RWPE1 (cell line): ENCODE measurements around the gene GLYATL3.

ENCODE experiments used
- CTCF ChIA-PET: fragments of 350-600 bp; sonication (Branson Sonifier 250); formaldehyde crosslinking; extraction: SDS; loops from one replicate; lab custom pipeline; 2021; lab: Yijun Ruan, JAX
- POLR2A ChIA-PET: fragments of 400-600 bp; formaldehyde crosslinking; extraction: SDS; loops from one replicate; lab custom pipeline; 2020; ENCODE audit warnings: antibody characterized with exemption; ENCODE audit not compliant: low non-redundant PET; lab: Yijun Ruan, JAX
- DNase-seq: peaks from one replicate; pipeline ENCODE4 v3.0.0; 2012; ENCODE audit warnings: low spot score
- H3K27ac ChIP-seq: fragments of 450-650 bp; 2 replicates; pipeline ENCODE4 v1.5.1; 2017
- CTCF ChIP-seq: fragments of 450-650 bp; conservative IDR thresholded peaks from 2 replicates; pipeline ENCODE4 v1.5.1; 2017; ENCODE audit warnings: low read depth, mild to moderate bottlenecking

Gene GLYATL3

DNA sequence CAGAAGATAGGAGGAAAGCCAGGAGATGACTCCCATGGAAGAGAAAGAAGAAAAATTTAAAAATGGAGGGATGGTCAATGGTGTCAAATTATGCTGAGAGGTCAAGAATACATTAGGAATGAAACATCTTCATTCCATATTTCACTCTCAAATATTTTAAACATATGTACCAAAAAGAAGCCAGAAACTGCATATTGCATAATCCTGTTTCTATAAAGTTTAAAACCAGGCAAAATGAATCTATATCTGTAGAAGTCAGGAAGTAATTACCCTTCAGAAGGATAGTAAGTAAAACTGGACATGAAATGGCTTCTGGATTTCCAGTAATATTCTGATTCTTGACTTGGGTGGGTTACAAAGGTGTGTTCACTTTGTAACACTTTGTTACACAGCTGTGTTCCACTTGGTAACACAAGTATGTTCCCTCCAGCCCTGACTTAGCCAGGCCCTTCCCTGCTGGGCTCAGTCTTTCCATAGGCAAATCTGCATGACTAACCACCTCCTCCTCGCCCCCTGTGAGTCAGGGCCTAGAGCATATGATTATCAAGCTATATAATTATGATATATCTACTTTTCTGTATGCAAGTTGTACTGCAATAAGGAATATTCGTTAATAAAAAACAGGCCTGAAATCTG, 30.5 kb downstream of the GLYATL3 start:
- ChIA-PET POLR2A (no interaction called here), CTCF (interaction anchor here (0.7 to 1.4 kb wide), 3 partner anchors 13 to 1899 kb away, joined by 3 to 5 read pairs (median 3); no protein-coding TSS in a partner anchor)
- no peak for TF ChIP-seq CTCF
- DNase-seq: no peak
- no peak overlapping the region for H3K27ac ChIP-seq

- ChIA-PET CTCF (interaction anchor here (0.6 to 1.7 kb wide), 22 partner anchors 8 to 649 kb away, joined by 3 to 18 read pairs (median 4); partner anchors contain the start of gene C6orf141), POLR2A (no interaction called here)
- H3K27ac ChIP-seq: 0 out of 2 replicates have a peak overlapping the region, but pooled peaks have one; percentile 37
- DNase-seq: peak; percentile 75
- peak; percentile 87 for TF ChIP-seq CTCF
Observed at GRCh38 chr6:49531774-49532569, 32.2 kb downstream of the GLYATL3 start.

DNA sequence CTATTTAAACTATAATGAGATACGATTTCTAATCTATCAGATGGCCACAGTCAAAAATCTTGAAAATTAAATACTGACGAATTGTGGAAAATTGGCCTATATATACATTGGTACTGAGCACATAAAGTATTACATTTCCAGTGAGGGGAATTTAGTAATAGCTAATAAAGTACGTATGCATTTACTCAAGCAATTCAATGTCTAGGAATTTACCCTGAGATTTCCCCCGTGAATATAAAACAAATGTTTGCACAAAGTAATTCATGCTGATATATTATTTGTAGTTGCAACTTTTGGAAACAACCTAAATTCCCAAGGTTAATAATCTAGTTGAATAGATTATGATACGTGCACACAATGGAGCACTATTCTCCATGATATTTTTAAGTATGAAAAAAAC, 36.1 kb downstream of the GLYATL3 start:
- no peak for DNase-seq
- POLR2A ChIA-PET: no interaction called here
- TF ChIP-seq CTCF: no peak
- CTCF ChIA-PET: interaction anchor here (0.7 kb wide), 1 partner anchor 71 kb away, joined by 3 read pairs; no protein-coding TSS in a partner anchor
- H3K27ac ChIP-seq: no peak overlapping the region

- TF ChIP-seq CTCF: no peak
- ChIA-PET POLR2A (no interaction called here), CTCF (no interaction called here)
- no peak overlapping the region for H3K27ac ChIP-seq
- no peak for DNase-seq
Observed at GRCh38 chr6:49539102-49539501, 39.4 kb downstream of the GLYATL3 start.

- peak; percentile 42 for DNase-seq
- H3K27ac ChIP-seq: peak overlapping the region; percentile 82
- POLR2A ChIA-PET: no interaction called here
- TF ChIP-seq CTCF: no peak
- CTCF ChIA-PET: interaction anchor here (0.5 to 2.0 kb wide), 3 partner anchors 8 to 361 kb away, joined by 3 to 11 read pairs (median 3); no protein-coding TSS in a partner anchor
Observed at GRCh38 chr6:49540614-49541013, 40.9 kb downstream of the GLYATL3 start.

DNA sequence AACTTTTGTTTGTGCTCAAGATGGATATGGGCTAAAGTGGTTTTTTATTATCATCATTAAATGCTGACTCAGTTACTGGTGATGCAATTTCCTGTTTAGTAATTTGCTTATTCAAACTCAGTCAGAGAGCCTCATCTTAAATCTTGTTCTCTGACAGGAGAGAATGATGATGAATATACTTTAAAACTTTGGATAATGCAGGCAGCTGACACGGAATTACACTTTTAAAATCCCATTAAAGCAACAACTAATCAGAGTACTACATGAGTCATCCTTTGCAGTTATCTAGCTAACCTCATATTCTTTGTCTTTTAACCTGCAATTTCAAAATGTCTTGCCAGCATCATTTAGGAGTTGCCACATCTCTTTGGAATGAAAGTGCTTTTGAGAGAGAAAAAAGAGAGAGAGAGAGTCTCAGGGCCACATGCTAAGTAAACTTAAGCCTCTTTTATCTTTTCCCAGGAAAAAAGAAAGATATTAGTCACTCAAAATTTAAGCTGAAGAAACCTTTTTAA, 41.5 kb downstream of the GLYATL3 start:
- POLR2A ChIA-PET: no interaction called here
- no peak for TF ChIP-seq CTCF
- CTCF ChIA-PET: interaction anchor here (0.7 to 2.0 kb wide), 5 partner anchors 9 to 82 kb away, joined by 3 to 11 read pairs (median 3); partner anchors contain the start of gene C6orf141
- peak; percentile 87 for DNase-seq
- H3K27ac ChIP-seq: no peak overlapping the region
